GM18909 (cell line): ENCODE measurements around the gene TACC2.

Experiments
- ATAC-seq: cut with Tn5 transposase; IDR thresholded peaks from one replicate; pipeline ENCODE4 v1.9.1; 2021; ENCODE audit warnings: mild to moderate bottlenecking; ENCODE audit not compliant: unreplicated experiment, poor library complexity

Gene TACC2

DNA sequence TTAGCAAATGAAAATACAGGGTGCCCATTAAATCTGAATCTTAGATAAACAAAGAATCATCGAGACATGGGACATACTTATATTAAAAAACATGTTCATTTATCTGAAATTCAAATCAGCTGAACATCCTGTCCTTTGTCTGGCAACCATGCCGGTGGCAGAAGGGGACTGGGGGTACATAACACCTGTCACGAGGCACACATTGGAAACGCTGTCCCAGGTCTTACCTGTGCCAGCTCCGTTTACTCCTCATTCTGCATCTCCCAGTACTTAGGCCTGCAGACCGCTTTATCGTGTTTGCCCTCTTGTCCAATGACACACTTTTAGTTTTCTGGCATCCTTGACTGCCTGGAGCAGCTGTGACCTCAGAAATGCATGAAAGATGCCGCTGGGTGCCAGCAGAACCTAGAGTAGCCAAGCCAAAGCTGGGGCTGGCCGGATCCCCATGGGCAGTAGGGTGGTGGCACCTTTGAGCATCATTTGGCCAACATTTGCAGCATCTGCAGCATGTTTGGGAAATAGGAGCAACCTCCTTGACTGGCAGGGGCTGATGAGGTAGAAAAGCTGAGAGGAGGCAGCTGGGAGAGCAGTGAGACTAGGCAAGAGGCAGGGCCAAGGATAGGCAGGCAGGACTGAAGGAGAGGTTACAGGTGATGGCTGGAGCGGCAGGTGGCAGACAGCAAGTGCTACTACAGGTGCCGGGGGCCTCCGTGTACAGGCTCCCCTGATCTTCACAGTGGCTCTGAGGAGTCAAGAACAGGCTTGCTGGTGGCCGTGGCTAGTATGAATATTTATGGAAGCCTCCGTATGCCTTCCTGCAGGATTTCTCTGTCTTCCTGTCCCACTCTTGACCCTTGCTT, 219.8 kb downstream of the TACC2 start:
- ATAC-seq = no peak

GRCh38 chr10:122210481-122211265, 221.7 kb downstream of the TACC2 start:
- ATAC-seq = no peak

DNA sequence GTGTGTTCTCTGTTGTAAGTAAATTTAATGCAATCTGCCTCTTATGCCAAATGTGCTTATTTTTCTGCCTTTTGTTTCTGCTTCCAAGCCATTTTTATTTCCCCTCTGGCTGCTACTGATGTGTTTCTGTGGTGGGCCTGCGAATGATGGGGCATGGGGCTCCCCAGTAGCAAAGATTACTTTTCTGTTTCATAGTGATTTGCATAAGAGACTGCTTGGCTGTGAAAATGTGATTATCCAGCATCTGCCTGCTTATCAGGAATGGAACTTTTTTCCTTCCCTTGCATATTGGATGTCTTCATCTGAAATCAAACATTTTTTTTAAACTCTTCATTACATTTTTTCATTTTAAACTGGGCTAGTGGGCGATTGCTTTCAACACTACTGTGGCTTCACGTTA, 224.4 kb downstream of the TACC2 start:
- no peak for ATAC-seq

DNA sequence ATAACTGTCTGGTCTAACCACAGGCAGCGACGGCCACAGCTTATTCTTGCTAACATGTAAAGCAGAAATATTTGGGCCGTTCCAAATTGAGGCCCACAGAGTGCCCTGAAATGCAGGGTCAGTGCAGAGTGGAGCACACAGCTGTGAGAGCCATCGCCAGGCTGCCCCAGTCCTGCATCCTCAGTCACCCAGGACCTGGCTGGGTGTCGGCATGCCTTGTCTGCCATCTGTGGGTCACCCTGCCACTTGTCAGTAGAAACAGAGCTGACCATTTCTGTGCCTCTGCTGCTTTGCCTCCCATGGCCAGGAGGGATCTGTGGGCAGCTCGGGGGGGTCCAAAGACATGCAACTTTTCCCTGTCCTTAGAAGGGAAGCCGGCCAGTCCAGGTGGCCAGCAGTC, 224.8 kb downstream of the TACC2 start:
- ATAC-seq = no peak

DNA sequence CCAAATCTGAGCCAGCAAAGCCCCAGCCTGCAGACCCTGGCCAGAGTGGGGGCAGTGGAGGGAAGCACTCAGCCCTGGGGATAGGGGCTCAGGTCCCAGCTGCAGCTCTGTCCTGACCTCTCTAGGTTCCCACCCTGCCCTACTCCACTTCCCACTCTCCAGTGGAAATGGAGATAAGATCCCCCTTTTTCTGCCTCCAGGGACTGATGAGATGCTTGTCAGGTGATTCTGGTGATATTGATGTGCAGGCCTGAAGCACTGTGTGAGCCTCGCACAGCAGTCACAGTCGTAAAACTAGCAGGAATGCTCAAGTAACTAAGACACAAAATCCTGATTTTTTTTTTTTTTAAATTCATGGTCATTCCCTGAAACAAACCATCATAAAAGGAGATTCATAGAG, 227.1 kb downstream of the TACC2 start:
- ATAC-seq = no peak

DNA sequence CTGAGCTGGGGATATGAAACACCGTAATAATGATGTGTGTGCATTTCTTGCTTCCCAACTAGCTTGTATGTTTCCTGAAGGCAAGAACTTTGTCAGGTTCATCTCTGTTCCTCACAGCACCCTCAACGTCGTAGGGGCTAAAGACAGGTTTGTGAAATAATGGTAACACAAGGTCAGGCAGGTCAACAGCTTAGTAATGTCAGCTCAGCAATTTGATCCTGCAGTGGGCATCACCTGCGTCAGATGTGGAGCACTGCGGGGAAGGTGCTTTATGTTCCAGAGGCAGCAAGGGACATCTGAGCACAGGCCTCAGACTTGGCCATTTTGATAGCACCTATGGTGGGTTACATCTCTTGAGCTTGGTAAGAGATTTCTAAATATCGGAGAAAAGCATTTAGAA, 230.4 kb downstream of the TACC2 start:
- ATAC-seq = no peak

DNA sequence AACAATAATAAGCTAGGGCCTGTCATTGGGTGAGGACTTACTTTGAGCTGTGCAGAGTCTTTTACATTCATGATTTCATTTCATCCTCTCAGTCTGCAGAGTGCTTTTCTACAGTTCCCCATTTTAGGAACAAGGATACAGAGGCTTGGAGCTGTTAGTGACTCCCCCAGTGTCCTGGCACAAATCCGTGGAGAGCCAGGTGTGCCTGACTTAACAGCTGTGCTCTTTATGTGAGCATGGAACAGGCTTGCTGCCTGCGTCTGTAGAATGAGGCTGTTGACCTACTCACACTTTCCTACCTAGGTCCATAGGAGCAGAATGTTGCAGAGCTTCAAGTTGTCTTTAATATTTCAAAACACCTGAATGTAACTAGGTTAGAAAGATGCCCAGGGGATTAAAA, 231.8 kb downstream of the TACC2 start:
- no peak for ATAC-seq

GRCh38 chr10:122221958-122222357, 233.0 kb downstream of the TACC2 start:
- ATAC-seq = no peak

- no peak for ATAC-seq
Observed at GRCh38 chr10:122222638-122223037, 233.7 kb downstream of the TACC2 start.

- ATAC-seq = no peak
Observed at GRCh38 chr10:122224159-122224558, 235.2 kb downstream of the TACC2 start.

DNA sequence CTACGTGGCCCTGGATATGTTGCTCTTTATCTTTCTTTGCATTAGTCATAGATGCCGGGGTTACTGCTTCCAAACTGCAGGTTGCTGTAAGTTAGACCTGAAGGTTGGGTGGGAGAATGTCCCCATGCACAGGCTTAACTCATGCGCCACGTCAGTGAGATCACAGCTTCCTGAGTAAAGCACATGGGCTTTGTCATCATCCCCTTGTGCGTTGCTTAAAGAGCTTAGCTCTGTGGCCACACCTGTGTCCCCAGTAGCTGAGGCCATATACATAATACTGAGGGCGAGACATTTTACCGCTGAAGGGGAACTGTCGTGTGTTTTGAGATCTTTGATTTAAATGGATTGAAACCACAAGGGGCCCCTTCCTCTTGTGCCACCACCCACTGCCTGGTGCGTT, 236.4 kb downstream of the TACC2 start:
- no peak for ATAC-seq

- ATAC-seq = no peak
Observed at GRCh38 chr10:122227754-122228153, 238.8 kb downstream of the TACC2 start.

GRCh38 chr10:122229666-122230065, 240.7 kb downstream of the TACC2 start:
- no peak for ATAC-seq

- ATAC-seq = no peak
Observed at GRCh38 chr10:122230222-122230621, 241.3 kb downstream of the TACC2 start.

DNA sequence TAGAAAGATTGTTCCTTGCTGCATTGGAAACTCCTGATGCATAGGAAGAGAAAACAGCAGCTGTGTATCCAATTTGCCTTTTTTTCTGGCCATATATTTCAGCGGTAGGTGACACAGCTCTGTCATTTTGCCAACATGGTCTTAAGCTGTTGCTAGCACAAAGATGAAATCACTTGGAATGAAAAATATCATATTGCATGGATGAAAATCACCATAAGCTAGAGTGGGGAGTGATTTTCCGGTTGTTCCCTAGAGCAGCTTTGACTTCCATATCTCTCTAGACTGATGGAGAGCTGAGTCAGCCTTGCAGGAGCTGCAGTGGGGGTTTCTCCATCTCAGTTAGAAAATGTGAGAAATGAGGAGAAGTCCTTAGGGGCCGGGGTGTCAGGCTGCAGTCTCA, 243.8 kb downstream of the TACC2 start:
- no peak for ATAC-seq

DNA sequence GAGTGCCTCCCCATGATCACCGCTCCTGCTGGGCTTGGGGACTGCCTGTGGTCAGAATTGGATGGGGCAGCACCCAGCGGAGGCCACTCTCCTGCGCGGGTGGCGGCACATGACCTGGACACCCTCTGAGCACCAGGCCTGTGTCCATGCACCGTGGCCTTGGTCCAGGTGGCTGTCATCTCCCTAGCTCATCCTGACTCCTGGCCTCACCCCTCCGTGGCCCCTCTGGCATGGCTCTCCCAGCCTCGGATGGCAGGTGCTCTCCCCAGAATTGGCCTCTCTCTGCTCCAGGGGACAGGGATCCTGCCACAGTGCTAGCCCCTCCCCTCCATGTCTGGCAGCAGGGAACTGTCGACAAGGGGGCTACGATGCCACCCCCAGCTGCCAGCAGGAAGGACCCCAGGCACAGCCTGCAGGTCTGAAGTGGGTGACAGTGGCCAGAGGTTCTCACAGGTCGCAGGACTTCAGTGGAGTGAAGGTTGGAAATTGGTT, 244.9 kb downstream of the TACC2 start:
- ATAC-seq = no peak

DNA sequence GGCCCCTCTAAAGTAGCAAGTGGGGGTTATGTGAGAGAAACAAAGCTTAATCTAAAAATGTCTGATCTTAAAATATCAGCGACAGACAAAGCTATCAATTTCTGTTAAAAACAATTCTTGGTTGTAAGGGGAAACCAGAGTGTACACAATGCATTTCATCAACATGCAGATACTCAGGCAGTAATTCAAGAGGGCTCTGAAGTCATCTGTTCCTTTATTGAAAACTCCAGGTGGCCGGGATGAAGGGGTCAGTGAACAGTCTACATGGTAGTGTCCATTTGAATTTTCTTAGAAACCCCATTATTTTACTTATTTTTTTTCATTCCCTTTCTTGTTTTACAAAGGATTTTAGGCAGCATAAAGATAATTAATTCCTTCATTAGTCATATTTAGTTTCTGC, 245.5 kb downstream of the TACC2 start:
- no peak for ATAC-seq

DNA sequence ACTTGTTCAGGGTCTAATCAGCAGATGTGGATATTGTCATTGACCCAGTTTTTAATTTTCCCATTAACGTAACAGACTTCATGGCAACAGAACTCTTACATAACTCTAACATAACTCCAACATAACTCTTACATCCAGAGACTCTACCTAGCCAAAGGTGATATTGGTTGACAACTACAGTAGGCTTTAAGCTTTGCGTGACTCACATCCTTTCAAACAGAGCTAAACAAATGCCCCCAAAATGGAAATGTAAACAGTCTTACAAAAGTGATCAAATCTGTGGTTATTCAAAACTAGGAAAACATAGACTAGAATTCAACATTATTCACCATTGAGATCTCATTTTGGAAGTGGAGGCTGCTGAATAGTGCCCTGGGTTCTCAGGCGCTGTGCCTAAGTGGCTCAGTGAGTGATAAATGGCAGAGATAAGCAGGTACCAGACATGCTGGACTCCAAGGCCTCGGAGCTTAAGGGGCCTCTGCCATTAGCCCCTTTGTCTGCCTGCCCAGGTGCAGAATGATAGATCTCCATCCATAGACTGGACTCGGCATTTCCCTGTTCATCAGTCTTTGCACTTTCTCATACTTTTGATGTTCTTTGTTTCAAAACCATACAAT, 247.8 kb downstream of the TACC2 start:
- ATAC-seq = no peak

DNA sequence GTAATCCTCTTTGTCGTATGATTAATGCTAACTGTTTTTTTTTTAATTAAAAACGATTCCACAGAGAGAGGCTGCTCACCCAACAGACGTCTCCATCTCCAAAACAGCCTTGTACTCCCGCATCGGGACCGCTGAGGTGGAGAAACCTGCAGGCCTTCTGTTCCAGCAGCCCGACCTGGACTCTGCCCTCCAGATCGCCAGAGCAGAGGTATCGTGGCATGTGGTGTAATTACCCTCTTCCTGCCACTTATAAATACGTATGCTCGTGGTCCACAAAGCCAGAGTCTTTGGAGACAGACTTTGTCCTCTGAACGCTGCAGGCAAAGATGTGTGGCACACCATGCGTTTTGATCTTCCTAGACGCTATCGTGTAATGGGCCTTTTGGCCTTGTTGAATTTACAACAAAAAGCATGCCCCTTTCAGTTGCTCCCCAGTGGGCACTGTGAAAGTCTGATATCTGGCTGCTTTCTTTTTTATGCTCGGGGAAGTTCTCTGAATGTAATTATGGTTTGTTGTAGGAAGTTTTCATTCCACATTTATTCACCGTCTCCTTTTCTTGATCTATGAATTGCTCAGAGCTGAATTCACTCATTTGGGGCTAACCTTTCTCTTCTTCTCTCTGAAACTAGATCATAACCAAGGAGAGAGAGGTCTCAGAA, 248.5 kb downstream of the TACC2 start:
- no peak for ATAC-seq

GRCh38 chr10:122239578-122240257, 250.8 kb downstream of the TACC2 start:
- no peak for ATAC-seq
